ENCODE measurements around the gene CHCHD6. TPM values are rescaled to one million over a fixed set of nuclear protein-coding genes. Genes with fewer than 3 reads are reported as not detected.

CHCHD6 gene, protein sequence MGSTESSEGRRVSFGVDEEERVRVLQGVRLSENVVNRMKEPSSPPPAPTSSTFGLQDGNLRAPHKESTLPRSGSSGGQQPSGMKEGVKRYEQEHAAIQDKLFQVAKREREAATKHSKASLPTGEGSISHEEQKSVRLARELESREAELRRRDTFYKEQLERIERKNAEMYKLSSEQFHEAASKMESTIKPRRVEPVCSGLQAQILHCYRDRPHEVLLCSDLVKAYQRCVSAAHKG
- 20.6 TPM for polyA plus RNA-seq (2013, experiment 1 of 2; ENCODE audit: insufficient read length)
- polyA plus RNA-seq (2013, experiment 2 of 2; ENCODE audit: insufficient read length): 18.2 TPM

DNA sequence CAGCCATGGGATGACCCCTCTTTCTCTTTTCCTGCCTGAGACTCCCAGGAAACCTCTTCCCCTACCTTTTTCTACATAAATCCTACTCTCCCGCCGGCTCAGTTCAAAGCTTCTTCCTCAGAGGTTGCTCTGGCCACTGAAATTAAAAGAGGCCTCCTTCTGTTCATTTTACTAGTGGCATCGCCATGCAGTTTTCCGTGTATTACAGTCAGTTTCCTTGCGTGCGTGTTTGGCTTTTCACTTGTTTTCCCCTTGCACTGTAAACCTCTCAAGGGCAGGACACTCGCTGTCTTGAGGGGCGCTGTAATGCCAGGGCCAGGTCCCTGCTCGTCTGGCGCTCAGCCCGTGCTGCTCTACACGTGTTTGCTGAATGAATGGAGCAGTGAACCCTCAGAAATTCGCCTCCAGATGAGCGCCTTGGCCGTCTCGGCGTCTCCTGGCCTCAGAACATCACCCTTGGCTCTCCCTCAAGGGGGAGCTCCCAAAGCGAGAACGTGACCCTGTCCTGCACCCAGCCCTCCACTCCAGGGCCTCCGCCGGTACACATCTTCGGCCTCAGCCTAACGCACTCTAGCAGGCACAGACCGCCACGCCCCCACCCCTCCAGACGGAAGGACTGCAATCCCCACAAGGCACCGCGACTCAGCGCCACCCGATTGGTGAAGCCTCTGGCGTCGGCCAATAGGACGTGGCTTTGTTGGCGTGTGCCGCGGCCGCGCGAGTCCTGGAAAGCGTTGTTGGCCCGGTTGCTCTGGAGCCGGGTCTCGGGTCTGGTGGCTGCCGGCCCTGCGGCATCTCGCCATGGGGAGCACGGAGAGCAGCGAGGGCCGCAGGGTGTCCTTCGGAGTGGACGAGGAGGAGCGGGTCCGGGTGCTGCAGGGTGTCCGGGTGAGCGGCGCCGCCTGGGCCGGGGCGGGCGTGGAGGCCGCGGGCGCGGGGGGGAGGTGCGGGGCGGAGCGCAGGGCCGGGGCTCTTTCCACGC is at the start of gene CHCHD6:
TSS of gene CHCHD6 (plus strand) at position 729 of the 982 bp plus-strand sequence. CDS start at position 802, 73 bp downstream.
- DNase-seq: peak; percentile 94

DNA sequence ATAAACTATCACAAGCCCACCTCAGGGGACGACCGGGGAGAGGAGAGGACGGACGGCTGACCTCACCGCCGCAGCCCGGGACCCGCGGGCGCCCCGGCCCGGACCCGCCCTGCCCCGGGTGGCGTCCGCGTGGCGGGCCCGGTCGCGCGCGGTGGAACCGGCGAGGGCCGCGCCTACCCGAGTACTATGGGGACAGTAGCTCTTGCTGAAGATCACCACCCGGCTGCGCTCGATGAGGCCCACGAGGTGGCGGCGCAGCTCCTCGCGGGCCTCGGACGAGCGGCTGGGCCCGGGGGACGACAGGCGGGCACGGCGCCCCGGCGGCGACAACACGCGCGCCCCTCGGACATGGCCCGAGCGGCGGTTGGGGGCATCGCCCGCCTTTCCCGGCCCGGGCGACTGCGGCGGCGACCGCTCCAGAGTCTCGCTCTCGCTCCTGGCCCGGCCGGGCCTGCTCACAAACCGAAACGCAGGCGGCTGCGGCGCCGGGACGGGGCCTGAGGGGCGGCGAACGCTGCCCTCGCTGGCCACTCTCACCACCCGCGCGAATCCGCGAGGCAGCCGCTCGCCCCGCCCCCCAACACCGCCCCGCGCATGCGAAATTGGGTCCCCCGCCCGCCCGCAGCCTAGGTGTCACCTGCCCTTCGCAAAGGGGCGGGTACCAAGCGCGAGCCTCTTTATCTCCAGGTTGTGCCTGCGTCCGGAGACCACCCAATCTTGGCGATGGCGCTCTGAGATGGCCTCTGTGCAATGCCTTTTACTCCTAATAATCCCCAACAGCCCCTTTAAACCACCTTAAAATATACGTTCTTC is 49.3 kb upstream of the CHCHD6 start, which contains the start of gene TXNRD3:
TSS of gene TXNRD3 (minus strand) at position 554 of the 813 bp plus-strand sequence.
- DNase-seq: peak; percentile 63

DNA sequence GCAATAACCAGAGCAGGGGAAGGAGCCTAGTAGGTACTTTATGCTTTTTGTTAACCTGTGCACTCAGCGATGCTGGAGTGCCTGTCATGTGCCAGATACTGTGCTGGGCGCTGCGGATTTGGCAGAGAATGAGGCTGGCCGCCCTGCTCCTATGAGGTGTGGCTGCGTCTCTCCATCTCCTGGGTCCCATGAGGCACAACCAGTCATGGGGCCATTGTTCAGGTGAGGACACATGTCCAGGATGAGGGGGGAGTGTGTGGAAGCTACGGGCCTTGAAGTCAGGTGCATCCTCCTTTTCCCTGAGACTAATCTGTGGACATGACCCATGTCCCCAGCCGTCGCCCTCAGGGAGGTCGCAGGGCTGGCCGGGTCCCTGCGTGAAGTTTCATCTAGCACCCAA is 48.2 kb upstream of the CHCHD6 start:
- DNase-seq: no peak

DNA sequence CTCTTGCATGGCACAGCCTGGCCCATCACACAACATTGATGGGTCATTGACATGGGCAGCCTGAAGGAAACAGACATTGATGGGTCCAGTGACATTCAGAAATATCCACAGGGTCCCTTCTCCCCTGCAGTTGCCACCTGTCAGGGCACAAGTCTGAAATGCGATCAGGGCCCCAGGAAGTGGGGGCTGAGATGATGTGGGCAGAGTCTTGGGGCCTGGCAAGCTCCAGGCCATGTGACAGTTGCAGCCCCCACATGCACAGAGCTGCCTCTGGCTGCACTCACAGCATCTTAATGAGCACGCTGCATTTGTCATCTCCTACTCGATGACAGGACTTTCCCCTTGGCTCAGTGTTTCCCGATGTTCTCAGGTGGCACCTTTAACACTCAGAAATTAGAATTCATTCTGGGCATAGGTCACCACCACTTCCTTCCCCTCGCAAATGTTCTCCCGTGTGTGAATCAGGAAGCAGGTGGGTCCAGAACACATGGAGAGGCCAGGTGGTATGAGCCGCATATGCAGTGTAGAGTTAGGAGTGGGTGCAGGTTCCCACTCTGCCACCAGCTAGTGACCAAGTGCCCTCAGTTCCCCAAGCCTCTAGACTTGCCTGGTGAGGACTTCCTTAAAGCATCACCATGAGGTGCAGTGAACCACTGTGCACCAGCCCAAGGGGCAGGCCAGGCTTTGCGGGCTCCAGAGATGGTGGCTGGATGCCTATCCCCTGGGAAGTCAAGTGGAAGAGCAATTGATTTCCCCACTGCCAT is 47.5 kb upstream of the CHCHD6 start:
- DNase-seq: no peak

DNA sequence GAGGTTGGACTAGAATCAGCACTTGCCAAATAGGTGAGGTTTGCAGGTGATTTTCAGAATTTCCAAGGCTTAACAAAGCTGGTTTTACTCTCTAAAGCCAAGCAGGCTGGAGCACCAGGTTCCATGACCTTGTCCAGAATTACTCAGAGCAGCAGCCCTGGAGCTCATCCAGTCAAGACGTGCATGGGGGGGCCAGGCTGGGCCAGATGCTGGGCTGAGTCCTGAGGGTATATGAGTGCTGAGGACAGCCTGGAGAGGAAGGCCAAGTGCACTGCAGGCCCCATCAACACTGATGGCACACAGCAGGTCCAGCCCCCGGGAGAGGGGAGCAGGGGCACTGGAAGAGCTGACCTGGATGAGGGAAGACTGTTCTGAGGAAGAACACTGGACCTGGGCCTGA is 46.1 kb upstream of the CHCHD6 start:
- no peak for DNase-seq

DNA sequence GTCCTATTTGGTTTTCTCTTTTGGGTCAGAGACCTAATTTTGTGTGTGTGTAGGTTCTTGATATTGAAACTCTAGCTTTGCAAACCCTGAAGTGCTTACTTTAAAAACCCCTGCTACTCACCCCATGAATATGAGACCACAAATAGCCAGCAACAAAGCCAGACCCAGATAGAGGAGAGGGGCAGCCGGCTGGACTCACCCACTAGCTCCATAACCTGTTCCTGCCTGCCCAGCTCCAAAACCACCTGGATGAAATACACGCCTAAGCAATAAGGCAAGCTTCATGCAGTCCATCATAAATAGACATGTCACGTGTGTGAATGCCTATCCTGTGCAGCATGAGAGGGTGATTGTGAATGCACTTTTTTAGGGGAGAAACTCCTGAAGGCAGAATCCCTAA is 45.5 kb upstream of the CHCHD6 start:
- DNase-seq: no peak

DNA sequence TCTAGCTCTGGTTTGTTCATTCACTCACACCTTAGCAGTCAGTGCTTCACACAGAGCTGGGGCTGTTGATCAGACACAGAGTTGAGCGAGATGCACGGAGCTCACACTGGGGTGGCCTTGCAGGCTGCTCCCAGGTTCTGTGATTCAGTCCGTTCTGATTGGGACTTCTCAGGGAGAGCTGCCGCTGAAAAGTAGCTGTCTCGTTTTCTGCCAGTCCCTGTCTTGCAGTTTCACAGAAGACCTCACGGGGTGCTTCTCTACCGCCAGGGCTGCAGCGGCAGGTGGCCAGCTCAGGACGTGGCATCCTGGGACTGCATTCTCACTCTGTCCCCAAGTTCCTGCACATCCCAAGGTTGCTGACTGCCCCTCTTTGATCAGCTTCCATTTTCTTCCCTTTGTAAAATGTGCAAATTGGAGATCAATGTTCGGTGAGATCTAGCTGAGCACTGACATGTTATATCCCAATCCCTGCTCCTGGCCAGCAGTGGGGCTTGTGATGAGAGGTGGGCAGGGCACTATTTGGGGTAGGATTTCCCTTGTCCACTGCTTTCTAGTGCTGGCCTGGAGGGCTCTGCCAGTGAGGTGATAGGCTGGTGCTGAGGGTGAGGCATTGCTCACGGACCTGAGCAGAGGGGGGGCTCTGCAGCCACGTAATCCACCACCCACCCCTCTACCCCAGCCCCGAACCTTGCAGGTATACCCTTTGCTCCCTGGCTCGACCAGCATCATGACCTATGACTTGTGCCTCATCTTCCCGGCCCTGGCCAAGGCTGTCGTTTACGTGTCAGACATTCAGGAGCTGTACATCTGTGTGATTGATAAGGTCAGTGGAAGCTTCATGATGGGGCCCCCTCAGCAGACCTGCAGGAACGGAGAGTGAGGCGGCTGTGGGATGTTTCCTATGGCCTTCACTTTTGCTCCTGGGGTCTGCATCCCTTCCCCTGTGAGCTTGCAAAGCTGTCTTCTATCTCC is 43.8 kb upstream of the CHCHD6 start:
- DNase-seq: no peak

DNA sequence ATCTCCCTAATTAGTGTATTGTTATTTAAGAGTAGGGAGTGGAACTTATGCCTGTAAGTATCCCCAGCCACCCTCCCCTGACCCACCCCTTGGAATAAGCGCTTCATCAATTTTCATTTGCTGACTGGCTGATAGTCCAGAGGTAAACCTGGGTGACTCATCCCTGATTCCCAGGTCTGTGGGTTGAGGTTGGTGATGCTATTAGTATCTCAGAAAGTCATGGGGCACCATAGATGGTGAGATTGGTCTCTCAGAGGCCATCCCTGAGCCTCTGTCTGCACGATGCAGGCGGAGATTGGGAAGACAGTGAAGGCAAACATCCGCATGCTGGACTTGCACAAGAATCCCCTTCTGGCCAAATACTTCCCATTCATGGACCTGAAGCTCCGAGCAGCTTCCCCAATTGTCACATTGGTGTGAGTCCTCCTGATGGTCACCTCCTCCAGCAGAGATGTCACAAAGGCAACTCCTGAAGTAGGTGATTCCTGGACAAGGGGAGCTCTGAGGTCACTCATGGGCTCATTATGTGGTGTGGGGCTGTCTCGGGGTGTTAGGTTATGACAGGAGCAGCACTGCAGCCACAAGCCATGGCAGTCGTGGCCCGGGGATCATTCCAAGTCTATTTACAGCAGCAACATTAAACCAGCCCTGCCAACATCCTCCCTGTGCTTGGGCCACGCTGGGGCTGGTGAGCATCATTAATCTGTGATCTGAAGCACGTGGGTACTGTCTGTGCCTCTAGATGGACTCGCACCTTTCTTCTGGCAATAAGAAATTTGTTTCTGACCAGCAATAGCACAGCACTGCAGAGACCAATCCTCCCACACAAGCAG is 42.3 kb upstream of the CHCHD6 start:
- DNase-seq: no peak

DNA sequence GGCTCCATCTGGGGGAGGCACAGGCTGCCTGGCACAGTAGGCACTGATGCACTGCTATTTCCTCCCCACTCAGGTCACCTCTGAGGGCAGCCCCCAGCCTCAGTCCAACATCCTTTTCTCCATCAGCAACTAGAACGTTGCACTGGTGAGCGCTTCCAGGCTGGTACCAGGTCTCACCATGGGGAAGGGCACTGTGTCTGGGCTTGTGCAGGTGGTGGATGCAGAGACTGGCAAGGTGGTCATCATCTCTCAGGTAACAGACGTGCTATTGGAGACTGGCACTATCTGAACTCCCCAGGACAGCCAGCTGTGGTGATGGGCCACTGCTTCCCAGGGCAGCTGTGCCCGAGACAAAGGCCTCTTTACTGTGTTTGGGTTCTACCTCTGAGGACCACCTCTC is 40.8 kb upstream of the CHCHD6 start:
- no peak for DNase-seq

DNA sequence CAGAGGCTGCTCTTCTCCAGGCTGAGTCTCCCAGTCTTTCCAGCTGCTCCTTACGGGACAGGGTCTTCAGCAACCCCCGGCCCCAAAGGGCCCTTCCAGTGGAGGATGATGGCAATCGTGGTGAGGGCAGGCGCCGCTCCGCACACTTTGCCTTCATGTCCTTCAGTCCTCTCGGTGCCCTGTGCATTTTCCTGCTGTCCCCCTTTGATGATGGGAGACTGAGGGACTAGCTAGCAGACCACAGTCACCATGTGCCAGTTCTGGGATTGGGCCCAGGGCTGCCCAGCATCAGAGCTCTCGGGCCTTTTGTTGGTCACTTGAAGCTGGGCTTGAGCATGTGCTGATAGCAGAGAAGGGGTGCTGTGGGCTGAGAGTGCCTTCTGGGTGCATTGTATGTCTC is 40.3 kb upstream of the CHCHD6 start:
- no peak for DNase-seq

DNA sequence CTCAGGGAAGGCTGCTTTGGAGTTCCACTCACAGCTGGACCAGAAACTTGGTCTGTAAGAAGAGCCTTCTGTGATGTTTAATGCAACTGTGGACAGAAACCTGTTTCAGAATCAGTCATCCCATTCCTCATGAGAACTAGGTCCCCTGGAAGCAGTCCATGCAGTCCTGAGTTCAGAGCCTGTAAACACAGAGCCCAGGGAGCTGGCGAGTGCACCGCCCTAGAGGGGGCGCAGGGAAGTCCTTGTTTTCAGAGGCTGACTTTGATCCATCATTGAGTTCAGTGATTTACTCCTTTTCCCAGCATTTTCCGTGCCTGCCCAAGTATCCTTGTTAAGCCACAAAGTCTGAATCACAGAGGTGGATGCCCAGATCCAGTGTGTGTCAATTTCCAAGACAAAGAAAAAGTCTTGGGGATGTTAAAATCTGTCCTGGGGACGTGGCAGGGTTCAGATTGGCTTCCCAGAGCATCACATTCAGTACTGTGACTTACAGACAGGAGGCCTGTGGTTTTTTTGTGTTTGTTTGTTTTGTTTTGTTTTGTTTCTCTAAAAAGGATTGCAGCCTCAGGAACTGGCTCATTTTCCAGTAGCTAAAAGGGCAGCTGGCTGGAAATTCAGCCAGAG is 39.3 kb upstream of the CHCHD6 start:
- DNase-seq: no peak

DNA sequence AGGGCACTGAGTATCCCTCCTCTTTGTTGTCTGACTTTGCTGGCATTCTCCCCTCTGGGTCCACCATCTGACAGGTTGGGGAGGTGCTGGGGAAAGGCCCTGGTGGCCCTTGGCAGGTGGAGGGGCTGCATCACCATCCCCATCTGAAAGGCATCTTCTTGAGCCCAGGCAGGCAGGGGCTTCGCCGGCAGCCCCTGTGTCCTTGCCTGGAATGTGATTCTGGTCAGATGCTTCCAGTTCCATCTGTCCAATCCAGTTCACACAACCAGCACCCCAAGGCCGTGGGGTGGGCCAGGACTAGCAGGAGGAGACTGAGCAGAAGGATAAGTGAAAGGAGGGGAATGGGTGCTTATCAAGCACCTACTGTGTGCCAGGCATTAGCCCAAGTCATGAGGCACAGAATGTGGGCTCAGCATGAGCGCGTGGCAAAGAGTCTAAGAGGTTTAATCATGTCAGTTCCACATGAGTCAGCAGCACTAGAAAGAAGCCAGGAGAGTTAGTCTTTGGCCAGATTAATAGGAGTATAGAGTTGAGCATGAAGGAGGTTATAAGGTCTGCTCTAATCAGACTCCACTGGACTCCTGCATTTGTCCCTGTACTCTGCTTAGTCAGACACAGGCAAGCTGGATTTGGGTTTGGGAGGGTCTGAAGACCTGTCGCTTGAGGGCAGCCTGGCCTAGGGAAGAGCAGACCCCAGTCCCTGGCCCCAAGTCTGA is 38.7 kb upstream of the CHCHD6 start:
- no peak for DNase-seq

DNA sequence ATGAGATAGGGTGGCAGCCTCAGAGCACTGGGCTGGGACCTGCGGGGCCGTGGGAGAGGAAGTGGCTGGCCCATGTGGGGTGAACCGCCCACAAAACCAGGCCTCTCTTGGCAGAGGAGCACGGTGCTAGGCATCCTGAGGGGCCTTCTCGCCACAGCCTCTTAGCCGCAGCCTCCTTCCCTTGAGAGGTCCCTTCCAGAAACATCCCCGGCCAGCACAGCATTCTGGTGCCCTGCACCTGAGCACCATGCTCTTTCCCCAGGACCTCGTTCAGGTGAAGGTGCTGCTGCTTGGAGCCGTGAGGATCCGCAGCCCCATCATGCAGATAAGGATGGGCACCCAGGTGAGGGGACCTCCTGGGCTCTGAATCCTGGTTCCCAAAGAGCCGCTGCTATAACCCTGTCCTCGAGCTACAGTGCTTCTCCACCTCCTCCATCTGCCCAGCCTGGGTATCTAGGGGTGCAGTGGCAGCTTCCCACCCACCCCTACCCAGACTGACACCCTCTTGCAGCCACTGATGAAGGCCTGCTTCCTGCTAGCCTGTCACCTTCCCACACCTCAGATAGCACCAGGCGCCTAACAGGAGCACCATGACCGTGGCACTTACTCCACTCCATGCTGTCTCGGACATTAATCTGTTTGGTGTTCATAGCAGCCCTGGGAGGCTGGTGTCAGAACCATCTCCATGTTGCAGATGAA is 37.9 kb upstream of the CHCHD6 start:
- no peak for DNase-seq

DNA sequence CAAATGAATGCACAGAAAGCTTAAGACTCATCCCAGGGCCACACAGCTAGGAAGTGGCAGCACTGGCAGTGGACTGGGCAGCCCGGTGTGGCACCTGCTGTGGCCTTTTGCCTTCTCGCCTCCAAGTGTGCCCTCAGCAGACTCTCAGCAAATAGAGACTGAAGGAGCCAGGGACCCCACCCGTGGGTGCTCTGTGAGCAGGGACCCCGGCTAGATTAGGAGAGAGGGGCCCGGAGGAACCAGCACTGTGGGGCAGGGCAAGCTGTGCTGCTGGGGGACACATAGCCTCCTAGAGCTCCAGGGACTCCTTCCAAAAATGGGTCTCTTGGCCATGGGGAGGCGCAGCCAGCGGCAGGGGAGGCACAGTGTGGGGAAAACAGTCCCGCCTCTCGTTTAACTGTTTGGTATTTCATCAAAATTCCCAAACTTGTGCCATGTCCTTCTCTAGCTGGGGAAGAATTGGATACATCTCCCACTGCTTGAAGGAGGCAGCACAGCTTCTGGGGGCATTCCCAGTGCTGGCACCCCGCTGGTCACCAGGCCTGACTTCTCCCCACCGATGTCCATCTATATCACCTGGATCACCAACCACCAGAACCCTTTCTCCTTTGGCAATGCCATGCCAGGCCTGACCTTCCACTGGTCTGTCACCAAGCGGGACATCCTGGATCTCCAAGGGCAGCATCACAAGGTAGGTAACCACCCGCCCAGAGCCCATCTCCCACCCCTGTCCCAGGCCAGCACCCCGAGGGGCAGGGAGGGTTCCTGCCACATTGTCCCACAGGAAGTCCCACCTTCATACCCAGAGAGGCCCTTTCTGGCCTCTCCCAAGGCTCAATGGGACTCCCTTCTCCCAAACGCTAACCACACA is 37.1 kb upstream of the CHCHD6 start:
- DNase-seq: no peak

DNA sequence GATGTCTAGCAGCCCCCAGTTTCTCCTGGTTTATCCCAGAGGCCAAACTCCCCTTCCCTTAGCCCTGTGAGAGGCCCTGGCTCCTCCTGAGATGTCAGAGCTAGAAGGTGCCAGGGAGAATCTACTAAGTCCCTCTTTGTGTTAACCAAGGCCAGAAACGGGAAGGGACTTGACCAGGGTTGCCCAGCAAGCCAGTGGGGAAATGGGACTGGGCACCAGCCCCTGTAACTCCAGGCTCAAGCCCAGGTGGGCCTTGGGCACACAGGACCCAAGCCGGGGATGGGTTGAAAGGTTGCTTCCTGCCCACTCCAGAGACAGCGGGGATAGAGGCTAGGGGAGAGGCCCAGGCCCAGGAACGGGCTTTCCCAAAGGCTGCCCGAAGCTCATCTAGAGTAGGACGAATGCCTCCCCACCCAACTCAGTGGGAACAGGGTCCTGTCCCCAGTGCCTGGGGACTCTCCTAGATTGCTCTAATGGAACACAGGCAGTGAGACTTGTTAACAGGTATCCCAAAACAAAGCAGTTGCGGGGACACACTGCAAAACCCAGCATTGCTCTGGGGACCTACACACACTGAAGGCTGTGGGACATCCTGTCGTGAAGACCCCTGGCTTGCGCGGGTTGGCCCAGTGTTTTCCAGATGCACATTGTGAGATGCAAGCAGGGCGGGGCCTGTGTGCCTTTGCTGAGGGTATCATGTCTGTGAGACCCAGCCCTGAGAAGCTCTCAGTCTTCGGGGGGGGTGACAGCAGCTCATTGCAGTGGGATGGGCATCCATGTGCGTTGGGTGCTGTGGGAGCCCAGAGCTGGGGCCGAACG is 36.2 kb upstream of the CHCHD6 start:
- DNase-seq: no peak

All from fibroblast of skin of back (primary cell).